NCI-H526 (cell line): ENCODE results near the gene CSTPP1.
A peak's percentile ranks its signal among the peaks of the same experiment; 100 is the strongest.

Experiments
- DNase-seq, 2 experiments: peaks; one replicate each; lab custom pipeline; 2025; lab: John Stamatoyannopoulos, UW

The CSTPP1 gene

DNA sequence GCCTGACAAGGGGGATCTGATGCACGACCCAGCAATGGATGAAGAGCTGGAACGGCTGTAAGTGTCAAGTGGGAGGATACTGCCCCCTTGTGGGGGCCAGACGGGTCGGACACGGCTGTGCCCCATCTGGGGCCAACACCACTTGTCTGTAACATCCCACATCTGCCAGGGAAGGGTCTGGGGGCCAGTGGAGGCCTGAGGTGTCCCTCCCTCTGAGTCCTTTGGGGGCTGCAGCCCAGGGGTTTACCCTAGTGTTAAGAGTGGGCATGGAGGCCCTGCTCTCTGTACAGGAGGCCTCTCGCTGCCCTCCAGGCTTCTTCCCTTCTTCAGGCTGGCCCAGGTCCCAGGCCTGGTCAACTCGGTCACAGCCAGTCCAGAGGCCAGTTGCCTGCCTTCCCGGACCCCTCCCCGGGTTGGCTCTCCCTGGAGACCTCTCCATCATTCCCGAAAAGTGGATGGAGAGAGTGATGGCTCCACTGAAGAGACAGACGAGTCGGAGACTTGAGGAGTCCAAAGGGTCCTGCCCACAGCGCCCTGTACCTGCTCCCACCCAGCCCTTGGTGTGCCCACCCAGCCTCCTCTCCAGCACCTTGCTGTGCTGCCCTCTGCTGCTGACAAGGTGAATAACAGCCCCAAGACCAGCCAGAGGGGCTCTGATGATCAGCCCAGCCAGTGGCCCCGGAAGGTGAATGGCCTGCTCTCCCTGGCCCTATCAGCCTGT, 224.7 kb downstream of the CSTPP1 start:
- peak; percentile 59 to 87 for DNase-seq

DNA sequence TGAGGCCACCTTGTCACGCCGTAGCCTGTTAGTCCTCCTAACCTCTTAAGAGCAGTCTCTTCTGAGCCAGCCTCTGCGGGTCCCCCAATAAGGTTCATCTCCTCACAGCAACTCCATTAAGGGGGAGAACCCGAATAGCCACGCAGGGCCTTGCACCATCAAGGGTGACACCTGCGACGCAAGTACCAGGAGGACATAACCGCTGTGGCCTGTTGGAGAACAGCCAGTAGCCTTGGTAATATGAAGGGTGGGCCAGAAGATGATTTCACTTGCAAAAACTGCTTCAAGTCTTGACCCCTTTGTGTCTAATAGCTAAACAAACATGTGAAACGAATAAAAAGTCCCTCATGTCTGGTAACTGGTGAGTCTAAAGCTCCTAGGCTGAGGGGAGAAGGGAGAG, 225.3 kb downstream of the CSTPP1 start:
- DNase-seq: no peak

DNA sequence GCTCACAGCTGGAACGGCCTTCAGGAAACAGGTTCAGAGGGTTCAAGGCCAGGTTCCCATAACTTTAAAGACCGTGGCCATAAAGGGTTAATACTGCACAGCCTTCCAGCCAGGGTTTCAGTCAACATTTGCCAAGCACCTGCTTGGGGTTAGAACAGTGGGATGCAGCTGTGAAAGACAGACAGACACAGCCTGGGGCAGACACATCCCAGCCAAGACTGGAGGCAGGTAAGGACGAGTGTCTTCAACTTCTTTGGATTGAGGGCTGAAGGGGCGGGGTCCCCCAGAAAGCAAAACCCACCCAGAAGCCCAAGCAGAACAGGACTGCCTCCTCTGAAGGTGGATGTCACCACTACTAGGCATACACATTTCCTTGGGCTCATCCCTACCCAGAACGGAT, 225.9 kb downstream of the CSTPP1 start:
- no peak for DNase-seq

DNA sequence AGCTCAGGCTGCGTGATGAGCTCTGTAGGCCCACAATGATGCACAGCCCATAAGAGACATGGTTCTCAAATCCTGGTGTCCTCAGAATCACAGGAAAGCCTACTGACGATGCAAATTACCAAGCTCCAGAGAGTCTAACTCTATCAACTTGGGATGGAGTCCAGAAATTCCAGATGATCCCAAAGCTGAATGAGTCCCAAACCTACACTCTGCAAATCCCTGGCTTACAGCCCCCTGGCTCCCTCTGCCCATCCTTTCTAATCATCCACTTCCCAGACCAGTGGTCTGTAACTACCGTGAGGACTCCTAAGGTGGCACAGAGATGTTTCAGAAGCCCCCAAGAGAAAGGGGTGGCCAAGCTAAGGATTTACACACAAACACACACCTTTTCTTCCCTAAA, 226.6 kb downstream of the CSTPP1 start:
- no peak for DNase-seq

DNA sequence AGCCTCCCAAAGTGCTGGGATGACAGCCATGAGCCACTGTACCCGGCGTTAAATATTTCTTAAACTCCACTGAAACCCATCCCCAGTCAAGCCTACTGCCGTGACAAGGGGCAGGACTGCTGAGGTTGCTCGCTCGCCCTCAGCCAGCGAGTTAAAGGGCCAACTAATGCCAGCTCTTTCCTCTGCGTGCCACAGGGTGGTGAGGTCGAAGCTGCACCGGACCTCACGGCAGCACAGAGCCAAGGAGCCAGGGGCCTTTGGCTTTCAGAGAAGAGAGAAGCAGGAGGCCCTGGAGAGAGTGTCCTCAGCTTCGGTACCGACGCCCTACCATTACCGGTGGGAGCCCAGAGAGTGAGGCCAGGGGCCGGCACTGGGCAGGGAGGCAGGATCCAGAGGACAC, 227.3 kb downstream of the CSTPP1 start:
- DNase-seq: no peak

DNA sequence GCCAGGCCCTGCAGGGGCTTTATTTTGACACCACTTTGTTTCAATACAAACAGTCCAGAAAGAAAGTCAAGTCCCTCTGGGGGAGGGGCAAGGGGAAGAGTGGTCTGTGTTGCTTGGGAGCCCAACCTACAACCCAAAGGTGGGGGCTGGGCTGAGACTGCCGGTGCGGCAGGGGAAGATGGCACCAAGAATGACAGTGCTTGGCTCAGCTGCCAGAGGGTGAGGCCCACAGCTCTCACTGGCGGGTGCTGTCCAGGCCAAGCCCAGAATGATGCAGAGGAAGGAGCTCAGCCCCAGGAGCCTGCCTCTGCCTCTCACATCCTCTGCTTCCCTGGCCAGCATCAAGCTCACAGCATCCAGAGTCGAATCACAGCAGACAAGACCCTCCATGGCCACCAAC, 227.8 kb downstream of the CSTPP1 start:
- no peak for DNase-seq

DNA sequence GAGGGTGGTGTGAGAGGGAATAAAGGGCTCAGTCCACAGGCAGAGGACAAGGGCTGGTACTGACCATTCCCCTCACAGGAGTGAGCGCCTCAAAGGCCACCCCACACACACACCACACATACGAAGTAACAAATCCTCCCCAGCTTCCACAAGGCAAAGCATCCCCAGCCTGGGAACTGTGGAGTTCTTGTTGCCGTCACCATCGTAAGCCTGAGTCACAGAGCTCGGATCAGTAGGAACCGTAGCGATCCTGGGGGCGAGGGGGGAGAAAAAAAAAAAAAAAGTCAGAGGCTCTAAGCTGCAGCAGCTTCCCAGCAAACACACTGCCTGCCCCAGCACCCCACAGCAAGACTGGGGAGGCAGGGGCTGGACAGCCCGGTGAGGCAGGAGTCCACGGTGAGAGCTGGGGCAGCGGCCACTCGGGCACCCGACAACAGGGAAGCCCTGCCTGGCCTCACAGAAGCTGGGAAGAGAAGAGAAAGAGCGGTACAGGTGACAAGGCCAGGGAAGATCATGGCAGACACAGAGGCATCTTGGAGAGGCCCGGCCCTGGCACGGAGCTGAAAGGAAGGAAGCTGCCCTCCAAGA, 228.8 kb downstream of the CSTPP1 start:
- no peak for DNase-seq

DNA sequence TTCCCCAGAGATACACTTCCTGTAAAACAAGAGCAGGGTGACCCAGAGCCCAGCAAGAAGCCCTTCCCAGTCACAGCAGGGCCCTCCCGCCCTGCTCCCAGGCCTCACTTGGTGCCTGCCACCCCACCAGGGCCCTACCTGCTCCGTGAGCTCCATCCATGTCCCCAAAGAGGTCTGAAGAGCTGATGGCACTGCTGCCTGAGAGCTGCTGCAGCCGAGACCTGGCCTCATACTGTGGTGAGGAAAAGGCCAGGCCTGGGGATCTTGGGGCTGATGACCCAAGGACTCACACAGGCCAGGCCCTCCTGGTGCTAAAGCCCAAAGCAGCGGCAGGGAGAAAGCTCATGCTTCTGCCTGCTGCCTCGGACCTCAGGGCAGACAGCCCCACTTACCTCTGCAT, 229.8 kb downstream of the CSTPP1 start:
- no peak for DNase-seq

DNA sequence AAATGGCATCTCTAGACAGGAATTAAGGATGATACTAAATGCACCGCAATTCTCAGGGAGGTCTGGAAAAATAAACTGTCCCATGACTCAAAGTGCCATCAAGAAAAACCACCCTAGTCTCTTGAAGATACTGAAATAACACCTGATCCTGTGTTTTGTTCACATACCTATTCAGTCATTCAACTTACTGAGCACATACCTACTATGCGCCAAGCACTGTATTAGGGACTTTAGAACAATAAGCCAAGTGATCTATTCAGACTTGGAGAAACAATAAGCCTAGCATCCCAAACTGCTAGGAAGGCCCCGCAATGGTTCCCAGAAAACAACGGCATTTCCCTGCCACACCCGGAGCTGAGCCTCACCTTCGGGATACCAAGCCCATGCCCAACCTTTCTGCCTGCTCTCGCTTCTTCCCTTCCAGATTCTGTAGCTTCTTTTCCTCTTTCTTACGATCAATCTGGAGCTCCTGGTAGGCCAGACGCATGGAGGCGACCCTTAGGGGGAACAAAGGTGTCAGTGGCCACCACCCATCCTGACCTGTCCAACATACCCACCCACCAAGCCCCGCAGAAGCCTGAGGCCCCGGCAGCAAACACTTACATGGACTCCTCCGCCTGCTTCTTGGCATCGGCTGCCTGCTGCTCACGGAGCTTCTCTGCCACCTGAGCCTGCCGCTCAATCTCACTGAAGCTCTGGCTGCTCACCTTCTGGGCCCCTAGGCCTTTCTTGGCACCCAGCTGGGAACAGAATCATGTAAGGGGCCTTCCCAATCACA, 234.7 kb downstream of the CSTPP1 start:
- DNase-seq: no peak

DNA sequence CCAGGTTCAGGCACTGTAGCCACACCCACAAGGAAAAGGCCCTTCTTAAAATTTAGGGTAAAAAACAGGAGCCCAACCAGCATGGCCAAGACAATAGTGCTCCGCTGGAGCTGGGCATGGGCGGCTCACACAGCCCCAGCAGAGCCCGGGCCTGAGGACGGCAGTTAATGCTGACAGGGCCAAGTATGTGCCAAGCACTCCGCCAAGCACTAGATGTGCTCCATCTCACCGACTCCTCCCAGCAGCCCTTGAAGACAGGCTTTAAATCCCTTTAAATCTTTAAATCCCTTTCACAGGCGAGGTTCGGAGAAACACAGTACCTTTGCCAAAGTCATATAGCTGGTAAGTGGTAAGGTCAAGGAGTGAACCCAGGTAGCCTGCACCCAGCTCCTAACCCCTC, 235.3 kb downstream of the CSTPP1 start:
- no peak for DNase-seq

DNA sequence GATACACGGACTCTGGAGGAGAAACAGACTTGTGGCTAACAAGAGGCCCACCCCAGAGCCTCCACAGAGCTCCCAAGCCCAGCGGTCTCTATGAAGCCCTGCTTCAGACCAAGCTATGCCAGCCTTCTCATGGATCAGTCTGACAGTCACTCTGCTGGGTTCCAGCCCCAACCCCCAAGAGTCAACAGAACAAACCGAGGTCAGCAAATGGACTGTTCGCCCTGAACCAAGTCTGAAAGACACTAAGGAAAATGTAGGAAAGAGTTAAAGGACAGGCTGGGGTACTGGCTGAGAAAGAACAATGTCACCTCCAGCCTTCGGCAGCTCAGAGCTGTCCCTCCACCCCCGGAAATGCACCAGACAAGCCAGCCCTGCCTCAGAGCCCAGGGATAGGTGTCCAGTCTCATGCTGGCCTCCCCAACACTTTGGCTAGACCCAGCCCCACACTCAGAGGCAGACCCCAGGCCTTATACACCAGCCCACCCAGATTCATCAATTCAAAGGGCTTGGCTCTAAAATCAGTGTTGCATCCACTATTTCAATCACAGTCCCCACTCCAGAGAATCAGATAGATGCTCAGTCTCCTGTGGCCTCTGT, 236.3 kb downstream of the CSTPP1 start:
- DNase-seq: no peak

DNA sequence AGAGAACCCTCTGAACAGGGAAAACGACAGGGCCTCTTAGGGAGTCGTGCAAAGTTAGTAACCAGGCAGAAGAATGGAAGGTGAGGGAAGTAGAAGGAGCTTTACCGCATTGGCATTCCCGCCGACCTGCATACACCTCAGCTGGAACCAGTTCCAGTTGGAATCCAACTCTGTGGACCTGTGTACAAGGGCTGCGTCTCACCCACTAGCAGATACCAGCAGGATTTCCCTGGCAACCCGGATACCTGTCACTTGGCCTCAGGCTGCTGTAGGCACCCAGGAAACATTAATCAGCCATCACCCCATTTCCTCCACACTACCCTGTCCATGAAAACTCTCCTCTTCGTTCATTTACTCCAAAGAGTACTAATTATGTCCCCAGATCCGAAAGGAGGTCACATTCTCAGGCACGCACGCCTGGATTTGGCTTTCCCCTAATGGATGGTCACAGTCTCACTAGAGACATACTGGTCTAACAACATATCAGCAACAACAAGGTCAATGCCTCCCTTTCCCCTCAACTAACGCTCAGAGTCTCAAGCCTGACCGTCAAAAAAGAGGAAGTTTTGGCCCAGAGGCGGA, 239.3 kb downstream of the CSTPP1 start:
- no peak for DNase-seq

DNA sequence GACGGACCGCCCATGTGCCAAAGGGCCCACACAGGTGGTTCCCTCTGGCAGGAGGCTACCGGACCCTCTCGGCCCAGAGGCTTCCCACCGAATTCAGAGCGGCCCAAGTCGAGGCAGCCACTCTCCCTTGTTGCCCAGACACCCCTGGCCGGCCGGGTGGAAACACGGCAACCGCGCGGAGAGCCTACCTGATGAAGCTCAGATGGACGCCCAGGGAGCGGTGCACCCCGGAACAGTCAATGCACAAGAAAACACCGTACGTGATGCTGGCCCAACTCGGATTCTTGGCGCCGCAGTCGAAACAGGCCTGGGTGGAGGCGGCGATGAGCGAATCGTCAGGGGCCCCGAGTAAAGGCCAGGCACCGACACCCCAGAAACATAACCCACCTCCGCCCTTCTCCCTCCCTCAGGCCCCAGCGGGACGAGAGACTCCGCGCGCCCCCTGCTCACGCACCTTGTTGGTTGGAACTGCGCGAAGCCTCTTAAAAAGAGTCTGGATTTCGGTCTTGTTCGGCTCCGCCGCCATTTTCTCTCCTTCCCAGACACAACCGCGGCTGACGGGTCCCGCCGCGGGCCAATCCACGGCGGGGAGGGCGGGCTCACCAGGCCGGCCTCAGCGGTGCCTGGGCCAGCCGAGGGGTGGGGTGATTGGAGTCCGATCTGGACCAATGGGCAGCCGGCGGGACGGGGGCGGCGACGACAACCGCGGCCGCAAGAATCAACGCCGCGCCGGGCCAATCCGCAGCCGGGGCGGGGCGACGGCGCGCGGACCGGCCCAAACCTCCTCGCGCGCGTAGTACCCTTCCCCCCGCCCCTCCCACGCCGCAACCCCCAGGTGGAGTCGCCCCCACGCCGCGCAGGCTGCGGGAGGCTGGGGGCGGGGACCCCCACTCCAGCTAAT, 240.0 kb downstream of the CSTPP1 start, which contains the start of gene ARFGAP2:
TSS of gene ARFGAP2 (minus strand) at position 552 of the 901 bp plus-strand sequence. CDS start at position 526, 26 bp downstream.
- DNase-seq: peak; percentile 87 to 99

DNA sequence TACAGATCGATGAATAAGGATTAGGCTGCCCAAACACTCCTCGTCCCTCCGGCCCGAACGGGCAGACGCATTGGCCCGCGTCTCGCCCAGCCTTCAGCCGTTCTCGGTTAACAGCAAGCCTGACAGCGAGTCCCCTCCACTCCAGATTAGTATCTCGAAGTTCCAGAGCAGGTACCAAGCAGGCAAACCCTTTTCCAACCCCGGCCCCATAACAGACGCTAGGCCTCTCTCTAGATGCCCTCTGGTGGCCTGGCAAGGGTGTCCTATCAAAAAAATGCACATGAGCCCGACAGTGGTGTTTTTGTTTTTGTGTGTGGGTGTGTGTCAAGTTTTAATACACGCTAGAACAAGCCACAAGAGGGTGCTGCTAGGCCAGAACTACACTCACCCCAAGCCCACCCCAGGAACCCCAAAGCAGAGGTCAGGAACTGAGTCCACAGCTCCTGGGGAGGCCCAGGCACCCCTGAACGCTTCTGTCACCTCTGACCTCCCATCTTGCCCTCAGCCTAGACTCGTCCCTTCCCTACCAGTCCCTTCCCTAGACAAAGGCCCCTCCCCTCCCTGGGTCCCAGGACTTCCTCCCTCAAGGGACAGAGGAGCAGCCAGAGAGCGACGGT, 240.8 kb downstream of the CSTPP1 start:
- peak; percentile 79 to 90 for DNase-seq

DNA sequence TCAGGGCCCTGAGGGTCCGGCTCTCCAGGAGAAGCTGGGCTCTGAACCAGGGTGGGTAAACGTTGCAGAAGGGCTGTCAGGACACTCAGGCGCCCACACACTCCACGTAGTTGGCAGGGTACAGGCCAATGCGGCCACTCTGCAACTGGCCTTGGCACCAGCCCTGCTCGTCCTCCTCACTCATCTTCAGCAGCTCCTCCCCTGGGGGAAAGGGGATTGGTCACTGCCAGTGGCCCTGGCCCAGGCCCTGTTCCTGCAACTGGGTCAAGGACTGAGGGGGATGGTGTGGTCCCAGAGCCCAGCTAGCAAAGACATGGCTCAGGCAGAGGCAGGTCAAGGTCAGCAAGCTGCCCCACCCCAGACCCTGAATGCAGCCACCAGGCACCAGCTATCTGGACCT, 241.3 kb downstream of the CSTPP1 start:
- DNase-seq: no peak

DNA sequence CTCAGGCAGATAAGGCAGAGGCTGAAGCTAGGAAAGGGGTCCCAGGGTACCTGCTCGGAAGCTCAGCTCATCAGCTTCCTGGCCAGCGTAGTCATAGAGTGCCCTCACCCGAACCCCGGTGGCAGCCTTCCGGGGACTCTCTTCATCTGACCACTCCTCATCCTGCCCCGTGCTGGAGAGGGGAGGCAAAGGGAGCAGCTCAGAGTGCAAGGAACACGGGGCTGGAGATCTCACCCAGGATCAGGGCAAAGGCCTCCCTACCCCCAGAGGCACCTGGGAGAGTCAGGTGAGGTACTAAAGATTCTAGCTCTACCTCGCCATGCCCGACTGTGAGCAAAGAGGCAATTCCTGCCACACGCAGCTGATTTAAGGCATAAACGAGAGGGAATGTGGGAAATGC, 241.8 kb downstream of the CSTPP1 start:
- no peak for DNase-seq

DNA sequence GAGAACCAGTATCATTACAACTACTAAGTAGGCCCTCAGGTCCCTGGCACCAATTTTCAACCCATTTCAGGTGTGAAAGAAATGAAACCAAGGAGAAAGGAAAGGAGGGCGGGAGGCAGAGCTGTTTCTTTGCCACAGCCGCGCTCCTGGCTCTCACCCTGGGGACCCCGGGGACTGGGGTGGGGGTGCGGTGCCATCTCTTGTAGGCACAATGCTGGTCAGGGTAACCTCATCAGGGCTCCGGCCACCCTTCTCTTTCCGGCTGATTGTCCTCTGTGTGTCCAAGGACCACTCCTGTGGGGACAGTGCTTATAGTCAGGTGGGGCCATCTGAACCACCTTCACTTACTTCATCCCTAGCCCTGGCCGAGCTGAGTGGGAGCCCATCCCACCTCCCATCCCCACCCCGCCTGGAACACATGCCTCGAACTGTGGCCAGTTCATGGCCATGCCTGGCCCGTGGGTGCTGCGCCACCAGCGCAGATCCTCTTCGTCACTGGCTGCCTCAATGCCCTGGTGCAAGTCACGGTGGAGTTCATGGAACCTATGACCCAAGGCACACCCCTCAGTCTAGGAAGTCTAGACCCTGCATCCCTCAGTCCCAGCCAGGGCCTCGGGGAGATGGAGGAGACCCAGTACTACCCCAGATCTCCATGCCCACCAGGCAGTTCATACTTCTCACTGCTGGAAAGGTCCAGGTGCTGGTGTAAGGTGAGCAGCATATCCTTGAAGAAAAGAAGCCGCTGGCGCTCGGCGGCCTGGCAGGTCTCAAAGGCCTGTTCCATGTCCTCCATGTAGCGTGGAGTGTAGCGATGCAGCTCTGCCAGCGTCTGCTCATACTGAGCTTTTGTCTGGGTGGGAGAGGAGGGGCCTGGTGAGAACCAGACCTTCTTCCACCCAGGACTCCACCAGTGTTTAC, 242.4 kb downstream of the CSTPP1 start:
- DNase-seq: no peak

DNA sequence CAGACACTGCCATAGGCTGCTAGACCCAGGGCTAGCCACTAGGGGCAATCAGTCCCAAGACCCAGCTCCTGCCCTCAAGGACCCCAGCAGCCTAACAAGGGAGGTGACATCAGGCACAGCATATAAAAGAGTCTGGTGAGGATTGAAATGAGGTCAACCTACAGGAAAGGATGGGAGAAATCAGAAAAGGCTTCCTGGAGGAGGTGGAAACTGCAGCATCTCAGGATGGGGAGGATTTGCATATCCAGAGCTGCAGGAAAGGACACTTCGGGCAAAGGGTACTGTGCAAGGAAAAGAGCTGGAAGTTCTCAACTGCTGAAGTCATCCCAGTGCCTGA, 243.1 kb downstream of the CSTPP1 start:
- peak; percentile 50 to 75 for DNase-seq

DNA sequence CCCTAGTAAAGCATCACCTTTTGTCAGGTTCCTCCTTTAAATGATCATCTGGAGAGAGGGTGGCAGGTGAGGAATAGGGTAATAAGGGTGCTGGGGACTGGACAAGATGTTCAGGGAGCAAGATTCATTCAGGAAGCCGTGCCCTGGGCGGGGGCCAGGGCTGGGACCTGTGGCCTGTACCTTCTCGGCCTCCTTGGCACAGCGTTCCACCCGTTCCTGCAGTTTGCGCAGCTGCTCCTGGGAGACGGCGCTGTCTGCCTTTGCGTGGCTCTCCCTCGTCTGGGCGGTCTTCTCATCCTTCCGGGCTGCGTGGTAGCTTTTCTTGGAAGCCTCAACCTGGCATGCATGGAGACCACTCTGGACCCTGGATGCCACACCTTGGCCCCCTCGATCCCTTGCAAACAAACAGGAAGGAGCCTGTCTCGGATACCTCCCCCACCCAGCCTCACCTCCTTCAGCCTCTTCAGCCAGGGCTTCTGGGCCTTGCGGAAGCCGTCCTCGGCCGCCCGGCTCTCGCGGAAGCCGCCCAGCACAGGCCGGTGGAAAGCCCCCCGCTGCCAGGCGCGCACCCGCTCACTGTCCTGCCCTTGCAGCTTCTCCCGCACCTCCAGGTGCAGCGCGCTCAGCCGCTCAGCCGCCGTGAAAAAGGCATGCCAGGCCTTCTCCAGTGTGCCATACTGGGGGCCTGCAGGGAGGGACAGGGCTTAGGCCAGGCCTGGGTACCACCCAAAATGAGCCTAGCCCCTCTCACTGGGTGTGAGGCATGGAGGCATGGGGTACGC, 243.6 kb downstream of the CSTPP1 start:
- DNase-seq: no peak
